ENCODE results near the gene ERN1. TPM values are rescaled to one million over a fixed set of nuclear protein-coding genes. Genes with fewer than 3 reads are reported as not detected.

The ERN1 gene
- total RNA-seq, 1 experiment from 2014 or later: 6.5 TPM

- TF ChIP-seq, protein P1, sequence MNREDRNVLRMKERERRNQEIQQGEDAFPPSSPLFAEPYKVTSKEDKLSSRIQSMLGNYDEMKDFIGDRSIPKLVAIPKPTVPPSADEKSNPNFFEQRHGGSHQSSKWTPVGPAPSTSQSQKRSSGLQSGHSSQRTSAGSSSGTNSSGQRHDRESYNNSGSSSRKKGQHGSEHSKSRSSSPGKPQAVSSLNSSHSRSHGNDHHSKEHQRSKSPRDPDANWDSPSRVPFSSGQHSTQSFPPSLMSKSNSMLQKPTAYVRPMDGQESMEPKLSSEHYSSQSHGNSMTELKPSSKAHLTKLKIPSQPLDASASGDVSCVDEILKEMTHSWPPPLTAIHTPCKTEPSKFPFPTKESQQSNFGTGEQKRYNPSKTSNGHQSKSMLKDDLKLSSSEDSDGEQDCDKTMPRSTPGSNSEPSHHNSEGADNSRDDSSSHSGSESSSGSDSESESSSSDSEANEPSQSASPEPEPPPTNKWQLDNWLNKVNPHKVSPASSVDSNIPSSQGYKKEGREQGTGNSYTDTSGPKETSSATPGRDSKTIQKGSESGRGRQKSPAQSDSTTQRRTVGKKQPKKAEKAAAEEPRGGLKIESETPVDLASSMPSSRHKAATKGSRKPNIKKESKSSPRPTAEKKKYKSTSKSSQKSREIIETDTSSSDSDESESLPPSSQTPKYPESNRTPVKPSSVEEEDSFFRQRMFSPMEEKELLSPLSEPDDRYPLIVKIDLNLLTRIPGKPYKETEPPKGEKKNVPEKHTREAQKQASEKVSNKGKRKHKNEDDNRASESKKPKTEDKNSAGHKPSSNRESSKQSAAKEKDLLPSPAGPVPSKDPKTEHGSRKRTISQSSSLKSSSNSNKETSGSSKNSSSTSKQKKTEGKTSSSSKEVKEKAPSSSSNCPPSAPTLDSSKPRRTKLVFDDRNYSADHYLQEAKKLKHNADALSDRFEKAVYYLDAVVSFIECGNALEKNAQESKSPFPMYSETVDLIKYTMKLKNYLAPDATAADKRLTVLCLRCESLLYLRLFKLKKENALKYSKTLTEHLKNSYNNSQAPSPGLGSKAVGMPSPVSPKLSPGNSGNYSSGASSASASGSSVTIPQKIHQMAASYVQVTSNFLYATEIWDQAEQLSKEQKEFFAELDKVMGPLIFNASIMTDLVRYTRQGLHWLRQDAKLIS (CRISPR knock-in tag; IDR thresholded peaks at IDR 0.05; ENCODE audit: borderline replicate concordance): no peak
- TF ChIP-seq TEAD4 (CRISPR knock-in tag; IDR thresholded peaks at IDR 0.05): no peak
- no peak for TF ChIP-seq CREB1 (CRISPR knock-in tag; IDR thresholded peaks at IDR 0.05)
- no peak for TF ChIP-seq ZNF263 (CRISPR knock-in tag; IDR thresholded peaks at IDR 0.05; ENCODE audit: low read depth)
- TF ChIP-seq CREM (CRISPR knock-in tag; IDR thresholded peaks at IDR 0.05): no peak
- no peak for TF ChIP-seq ATF2 (CRISPR knock-in tag; IDR thresholded peaks at IDR 0.05; ENCODE audit: borderline replicate concordance, low read depth)
- no peak for TF ChIP-seq KAT7 (CRISPR knock-in tag; IDR thresholded peaks at IDR 0.05; ENCODE audit: borderline replicate concordance)
These were observed 88.0 kb downstream of the ERN1 start (continued) for GRCh38 chr17:64041912-64042311.

- 0 out of 2 replicates have a peak, but pooled peaks cover 3% of the 10 kb centered on the region for H3K36me3 Mint-ChIP-seq
- TF ChIP-seq ZSCAN18 (CRISPR knock-in tag; IDR thresholded peaks at IDR 0.05) (no peak), E2F1 (CRISPR knock-in tag; IDR thresholded peaks at IDR 0.05) (no peak), NFYB (CRISPR knock-in tag; conservative IDR thresholded peaks at IDR 0.05; ENCODE audit: low read depth) (no peak), KAT7 (CRISPR knock-in tag; IDR thresholded peaks at IDR 0.05; ENCODE audit: borderline replicate concordance) (no peak), PREB (CRISPR knock-in tag; IDR thresholded peaks at IDR 0.05; ENCODE audit: borderline replicate concordance) (no peak), SOX15 (CRISPR knock-in tag; IDR thresholded peaks at IDR 0.05) (no peak)
- no peaks in the 10 kb centered on the region for H3K27me3 Mint-ChIP-seq (ENCODE audit: low read depth)
- 0 out of 2 replicates have a peak, but pooled peaks cover 3% of the 10 kb centered on the region for H3K4me1 Mint-ChIP-seq
- CTCF ChIA-PET: interaction anchor here (2.6 to 3.1 kb wide), 2 partner anchors 11 to 15 kb away, joined by 13 to 17 read pairs; no protein-coding TSS in a partner anchor
- no peaks in the 10 kb centered on the region for H3K9me3 Mint-ChIP-seq
- no peak overlapping the region for H3K4me3 Mint-ChIP-seq
- POLR2A ChIA-PET: no interaction called here
- H3K27ac Mint-ChIP-seq: no peak overlapping the region
- DNase-seq (ENCODE audit: low spot score) (no peak), ATAC-seq (no peak)
These were observed 89.7 kb downstream of the ERN1 start for GRCh38 chr17:64040206-64040605.

DNA sequence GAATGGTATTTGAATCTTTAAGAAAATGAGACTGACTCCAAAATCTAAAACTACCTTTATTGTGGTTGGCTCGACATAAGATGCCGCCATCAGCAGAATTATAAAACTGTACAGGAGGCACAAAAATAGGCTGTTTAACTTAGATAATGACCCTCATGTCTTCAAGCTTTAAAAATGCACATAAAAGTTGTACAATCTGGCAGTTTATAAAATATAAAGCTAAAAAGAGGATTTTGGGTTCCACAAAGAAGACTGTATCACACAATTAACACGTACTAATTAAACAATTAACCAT lies 90.9 kb downstream of the ERN1 start:
- ChIA-PET CTCF (interaction anchor here (1.0 to 2.2 kb wide), 4 partner anchors 10 to 49 kb away, joined by 3 to 13 read pairs (median 4); no protein-coding TSS in a partner anchor), POLR2A (no interaction called here)
- Mint-ChIP-seq H3K36me3 (no peaks in the 10 kb centered on the region), H3K27ac (no peak overlapping the region), H3K27me3 (ENCODE audit: low read depth) (no peaks in the 10 kb centered on the region), H3K9me3 (no peaks in the 10 kb centered on the region), H3K4me1 (0 out of 2 replicates have a peak, but pooled peaks cover 3% of the 10 kb centered on the region), H3K4me3 (no peak overlapping the region)
- no peak for DNase-seq (ENCODE audit: low spot score)
- no peak for ATAC-seq
- no peak for TF ChIP-seq STAT6 (CRISPR knock-in tag; conservative IDR thresholded peaks at IDR 0.05; ENCODE audit: low read depth)
- TF ChIP-seq JAZF1 (CRISPR knock-in tag; IDR thresholded peaks at IDR 0.05): no peak
- no peak for TF ChIP-seq PREB (CRISPR knock-in tag; IDR thresholded peaks at IDR 0.05; ENCODE audit: borderline replicate concordance)
- TF ChIP-seq PRDM15 (CRISPR knock-in tag; IDR thresholded peaks at IDR 0.05): no peak

Measured in WTC11 (cell line).